Tibial artery (tissue), 4 donors: ENCODE data around the gene IL10RB.
A peak's percentile ranks its signal among the peaks of the same experiment; 100 is the strongest.

Experiments used
- DNase-seq, 2 donors: peaks; one replicate each; pipeline ENCODE4 v3.0.0-alpha.2; 2019
- H3K27ac ChIP-seq, 2 donors: fragments of 200-600 bp; sonication (generic) in 1 of 2; 1 replicate in 1 of 2; 2 replicates in 1 of 2; pipeline ENCODE4 v1.5.1; 2018 to 2019; ENCODE audit warnings: mild to moderate bottlenecking in 1 of 2
- H3K27me3 ChIP-seq, 2 donors: fragments of 200-600 bp; sonication (generic) in 1 of 2; one replicate each; pipeline versions ENCODE4 v1.5.1 to v1.6.0; 2016 to 2019
- H3K36me3 ChIP-seq, 3 donors: fragments of 200-600 bp; sonication (generic) in 2 of 3; one replicate each; pipeline ENCODE4 v1.5.1; 2016 to 2019; ENCODE audit warnings: mild to moderate bottlenecking in 2 of 3
- H3K4me1 ChIP-seq, 4 donors: fragments of 200-600 bp; sonication (generic) in 2 of 4; 1 replicate in 3 of 4; 2 replicates in 1 of 4; pipeline ENCODE4 v1.5.1; 2016 to 2019
- H3K4me3 ChIP-seq, 2 donors: fragments of 200-600 bp; sonication (generic) in 1 of 2; 1 replicate in 1 of 2; 2 replicates in 1 of 2; pipeline ENCODE4 v1.5.1; 2018 to 2019; ENCODE audit warnings: mild to moderate bottlenecking in 2 of 2
- H3K9me3 ChIP-seq, 3 donors: fragments of 200-600 bp; sonication (generic) in 1 of 3; one replicate each; pipeline ENCODE4 v1.5.1; 2016 to 2019
- intact Hi-C: fragments of 100-400 bp; cut with DNase I; formaldehyde crosslinking; loops from one replicate; pipeline ENCODE4 v1.15.0; 2023; ENCODE audit warnings: low total_unique reads
- TF ChIP-seq, protein P1 (sequence below), 2 experiments: fragments of 200-600 bp in 1 of 2; fragments of 450-650 bp in 1 of 2; IDR thresholded peaks; one replicate each; pipeline ENCODE4 v1.5.1; 2017 to 2019; ENCODE audit warnings: antibody characterized with exemption in 2 of 2, mild to moderate bottlenecking in 1 of 2, moderate library complexity in 1 of 2

The IL10RB gene

GRCh38 chr21:33302055-33302454, 35.9 kb downstream of the IL10RB start:
- DNase-seq = peak in 1 of 2 donors; percentile 17
- Histone ChIP-seq H3K4me1 (no peaks in the 10 kb centered on the region), H3K4me3 (no peak overlapping the region), H3K36me3 (no peaks in the 10 kb centered on the region), H3K27me3 (no peaks in the 10 kb centered on the region), H3K27ac (no peak overlapping the region), H3K9me3 (no peaks in the 10 kb centered on the region)
- intact Hi-C loops = no loop called here
- TF ChIP-seq, protein P1, sequence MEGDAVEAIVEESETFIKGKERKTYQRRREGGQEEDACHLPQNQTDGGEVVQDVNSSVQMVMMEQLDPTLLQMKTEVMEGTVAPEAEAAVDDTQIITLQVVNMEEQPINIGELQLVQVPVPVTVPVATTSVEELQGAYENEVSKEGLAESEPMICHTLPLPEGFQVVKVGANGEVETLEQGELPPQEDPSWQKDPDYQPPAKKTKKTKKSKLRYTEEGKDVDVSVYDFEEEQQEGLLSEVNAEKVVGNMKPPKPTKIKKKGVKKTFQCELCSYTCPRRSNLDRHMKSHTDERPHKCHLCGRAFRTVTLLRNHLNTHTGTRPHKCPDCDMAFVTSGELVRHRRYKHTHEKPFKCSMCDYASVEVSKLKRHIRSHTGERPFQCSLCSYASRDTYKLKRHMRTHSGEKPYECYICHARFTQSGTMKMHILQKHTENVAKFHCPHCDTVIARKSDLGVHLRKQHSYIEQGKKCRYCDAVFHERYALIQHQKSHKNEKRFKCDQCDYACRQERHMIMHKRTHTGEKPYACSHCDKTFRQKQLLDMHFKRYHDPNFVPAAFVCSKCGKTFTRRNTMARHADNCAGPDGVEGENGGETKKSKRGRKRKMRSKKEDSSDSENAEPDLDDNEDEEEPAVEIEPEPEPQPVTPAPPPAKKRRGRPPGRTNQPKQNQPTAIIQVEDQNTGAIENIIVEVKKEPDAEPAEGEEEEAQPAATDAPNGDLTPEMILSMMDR (IDR thresholded peaks at IDR 0.05) = no peak

DNA sequence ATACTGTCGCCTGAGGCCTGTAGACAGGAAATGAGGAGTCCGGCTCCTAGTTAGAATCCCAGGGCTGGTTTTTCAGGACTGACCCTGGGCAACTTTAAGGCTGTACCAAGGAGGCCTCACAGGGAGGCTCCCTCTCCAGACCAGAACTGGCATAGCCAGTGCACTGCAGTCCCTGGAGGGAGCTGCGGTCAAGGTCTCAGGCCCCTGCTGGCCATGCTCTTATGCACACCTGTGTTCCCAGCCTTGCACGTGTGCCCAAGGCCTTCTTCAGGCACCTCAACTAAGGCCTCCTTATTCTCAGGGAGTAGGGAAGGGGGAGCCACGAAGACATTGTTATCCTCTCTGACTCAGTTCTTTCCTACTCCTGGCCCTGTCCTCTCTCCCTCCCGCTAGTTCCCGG, 36.6 kb downstream of the IL10RB start:
- Histone ChIP-seq H3K9me3 (no peaks in the 10 kb centered on the region), H3K27ac (no peak overlapping the region)
- DNase-seq = peak in 1 of 2 donors; percentile 34

GRCh38 chr21:33305344-33305671, 39.1 kb downstream of the IL10RB start:
- Histone ChIP-seq H3K4me3 (no peak overlapping the region), H3K27ac (no peak overlapping the region), H3K36me3 (no peaks in the 10 kb centered on the region), H3K9me3 (no peaks in the 10 kb centered on the region), H3K27me3 (no peaks in the 10 kb centered on the region), H3K4me1 (no peaks in the 10 kb centered on the region)
- DNase-seq = peak in 1 of 2 donors; percentile 19
- intact Hi-C loops = no loop called here
- TF ChIP-seq, protein P1 (IDR thresholded peaks at IDR 0.05) = no peak

More for the DNA sequence above, 36.6 kb downstream of the IL10RB start:
- H3K4me3 ChIP-seq = no peak overlapping the region
- no peaks in the 10 kb centered on the region for H3K4me1 ChIP-seq
- H3K27me3 ChIP-seq = no peaks in the 10 kb centered on the region
- intact Hi-C loops = no loop called here
- TF ChIP-seq, protein P1 (IDR thresholded peaks at IDR 0.05) = no peak
- H3K36me3 ChIP-seq = no peaks in the 10 kb centered on the region

DNA sequence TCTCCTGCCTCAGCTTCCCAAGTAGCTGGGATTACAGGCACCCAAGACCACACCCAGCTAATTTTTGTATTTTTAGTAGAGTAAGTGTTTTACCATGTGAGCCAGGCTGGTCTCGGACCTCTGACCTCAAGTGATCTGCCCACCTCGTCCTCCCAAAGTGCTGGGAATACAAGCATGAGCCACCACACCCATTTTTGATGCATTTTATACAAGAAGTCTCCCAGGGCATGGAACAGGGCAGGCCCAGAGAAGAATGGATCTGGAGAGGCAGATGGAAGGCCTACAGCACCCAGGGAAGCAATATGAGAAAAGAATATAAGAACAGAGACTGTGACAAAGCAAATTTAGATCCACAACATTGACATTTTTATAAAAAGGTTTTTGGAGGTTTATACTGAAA, 39.8 kb downstream of the IL10RB start:
- H3K9me3 ChIP-seq = no peaks in the 10 kb centered on the region
- intact Hi-C loops = no loop called here
- TF ChIP-seq, protein P1 (IDR thresholded peaks at IDR 0.05) = no peak
- H3K27ac ChIP-seq = no peak overlapping the region
- no peaks in the 10 kb centered on the region for H3K36me3 ChIP-seq
- H3K4me1 ChIP-seq = no peaks in the 10 kb centered on the region
- DNase-seq = peak in 1 of 2 donors; percentile 15
- H3K27me3 ChIP-seq = no peaks in the 10 kb centered on the region
- H3K4me3 ChIP-seq = no peak overlapping the region

DNA sequence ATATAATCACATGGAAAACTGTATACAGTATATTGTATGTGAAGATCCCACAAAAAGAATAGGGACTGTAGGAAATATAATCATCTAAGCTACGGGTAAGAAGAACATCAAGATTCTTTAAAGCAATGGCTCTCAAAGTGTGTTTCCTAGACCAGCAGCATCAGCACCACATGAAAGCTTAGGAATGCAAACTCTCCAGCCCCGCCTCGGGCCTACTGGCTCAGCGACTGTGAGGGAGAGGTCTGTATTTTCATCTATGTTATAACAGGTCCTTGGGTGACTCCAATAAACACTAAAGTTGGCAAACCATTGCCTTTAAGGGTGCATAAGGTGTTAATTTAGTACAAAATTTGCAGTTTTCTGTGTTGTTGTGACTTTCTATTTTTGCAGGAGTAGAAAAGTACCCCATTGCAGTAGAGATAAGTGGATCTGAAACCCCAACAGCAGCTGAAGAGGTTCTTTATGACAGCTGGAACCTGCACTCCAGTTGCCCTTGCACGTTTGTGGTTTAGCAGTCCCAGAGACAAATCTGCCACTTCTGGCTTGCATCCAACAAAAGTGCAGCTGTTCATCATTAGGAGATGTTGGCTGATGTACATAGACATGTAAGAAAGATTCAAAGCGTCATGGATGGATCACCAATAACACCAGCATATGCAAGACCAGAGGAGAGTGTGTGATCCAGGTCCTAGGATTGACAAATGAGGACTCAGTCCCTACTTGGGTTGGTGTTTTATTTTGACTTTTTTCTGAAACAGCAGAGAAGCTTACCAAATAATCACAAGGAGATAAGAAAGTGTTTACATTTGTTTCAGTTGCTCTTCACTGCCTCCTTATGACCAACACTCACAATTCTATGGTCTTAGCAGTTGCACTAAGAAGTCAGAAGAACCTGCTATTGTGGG, 42.7 kb downstream of the IL10RB start:
- TF ChIP-seq, protein P1 (IDR thresholded peaks at IDR 0.05) = no peak
- Histone ChIP-seq H3K36me3 (no peaks in the 10 kb centered on the region), H3K27ac (no peak overlapping the region), H3K9me3 (no peaks in the 10 kb centered on the region), H3K4me3 (no peak overlapping the region), H3K4me1 (no peaks in the 10 kb centered on the region), H3K27me3 (no peaks in the 10 kb centered on the region)
- DNase-seq = peak in 1 of 2 donors; percentile 29
- intact Hi-C loops = no loop called here
